GM23338 (cell line): ENCODE results near the gene IFITM10. TPM values are rescaled to one million over a fixed set of nuclear protein-coding genes. Genes with fewer than 3 reads are reported as not detected.

Experiments used
- ATAC-seq: fragments of 200-7000 bp; cut with Tn5 transposase; 3 replicates; pipeline ENCODE4 v1.9.1; 2020
- DNase-seq: peaks from one replicate; pipeline ENCODE4 v3.0.0-alpha.2; 2015; ENCODE audit warnings: low spot score
- H2AFZ ChIP-seq: fragments of 200-600 bp; sonication (generic); 2 replicates; pipeline ENCODE4 v1.8.0; 2016; ENCODE audit warnings: antibody characterized with exemption, mild to moderate bottlenecking, moderate library complexity
- H3F3A ChIP-seq: fragments of 200-600 bp; sonication (generic); replicated peaks from 2 replicates; pipeline ENCODE4 v1.8.0; 2017; ENCODE audit warnings: antibody characterized with exemption, mixed run types, low read depth
- H3K27ac ChIP-seq: fragments of 200-600 bp; sonication (generic); 2 replicates; pipeline ENCODE4 v1.6.1; 2016; ENCODE audit warnings: low read depth
- H3K27me3 ChIP-seq: fragments of 200-600 bp; sonication (generic); 2 replicates; pipeline ENCODE4 v1.8.0; 2016; ENCODE audit warnings: mild to moderate bottlenecking, mixed run types, moderate library complexity; ENCODE audit not compliant: insufficient read depth
- H3K36me3 ChIP-seq: fragments of 200-600 bp; sonication (generic); 2 replicates; pipeline ENCODE4 v1.8.0; 2016; ENCODE audit warnings: mild to moderate bottlenecking; ENCODE audit not compliant: insufficient read depth
- H3K4me1 ChIP-seq: fragments of 200-600 bp; sonication (generic); 2 replicates; pipeline ENCODE4 v1.8.0; 2016; ENCODE audit warnings: mild to moderate bottlenecking, moderate library complexity; ENCODE audit not compliant: insufficient read depth
- H3K4me2 ChIP-seq: fragments of 200-600 bp; sonication (generic); 2 replicates; pipeline ENCODE4 v1.7.1; 2017; ENCODE audit warnings: mixed run types
- H3K4me3 ChIP-seq: fragments of 200-600 bp; sonication (generic); 2 replicates; pipeline ENCODE4 v1.6.1; 2016; ENCODE audit warnings: mixed run types
- H3K79me2 ChIP-seq: fragments of 200-600 bp; sonication (generic); replicated peaks from 2 replicates; pipeline ENCODE4 v1.8.0; 2017; ENCODE audit warnings: mild to moderate bottlenecking; ENCODE audit not compliant: insufficient read depth
- H3K9me2 ChIP-seq: fragments of 200-600 bp; sonication (generic); 2 replicates; pipeline ENCODE4 v1.8.0; 2017; ENCODE audit not compliant: insufficient read depth
- H4K20me1 ChIP-seq: fragments of 200-600 bp; sonication (generic); replicated peaks from 2 replicates; pipeline ENCODE4 v1.8.0; 2017; ENCODE audit warnings: mild to moderate bottlenecking; ENCODE audit not compliant: insufficient read depth
- H3K27ac Mint-ChIP-seq: 2 replicates; pipeline ENCODE4 v1.8.0; 2020; ENCODE audit warnings: inconsistent platforms, mild to moderate bottlenecking, moderate library complexity, mixed read lengths
- H3K27me3 Mint-ChIP-seq: 3 replicates; pipeline ENCODE4 v1.8.0; 2022; ENCODE audit warnings: low read depth, mild to moderate bottlenecking, moderate library complexity, mixed read lengths, inconsistent platforms; ENCODE audit not compliant: insufficient read depth, poor library complexity
- H3K36me3 Mint-ChIP-seq: 3 replicates; pipeline ENCODE4 v1.8.0; 2021; ENCODE audit warnings: low read depth, mild to moderate bottlenecking, inconsistent platforms, moderate library complexity, mixed read lengths
- H3K4me1 Mint-ChIP-seq: 3 replicates; pipeline ENCODE4 v1.8.0; 2020; ENCODE audit warnings: mild to moderate bottlenecking, inconsistent platforms, mixed read lengths
- H3K4me3 Mint-ChIP-seq: 3 replicates; pipeline ENCODE4 v1.8.0; 2021; ENCODE audit warnings: moderate library complexity, mild to moderate bottlenecking, inconsistent platforms, mixed read lengths
- H3K9me3 Mint-ChIP-seq: 3 replicates; pipeline ENCODE4 v1.8.0; 2020; ENCODE audit warnings: moderate library complexity, mild to moderate bottlenecking, inconsistent platforms, mixed read lengths
- CREB1 ChIP-seq: fragments of 250-450 bp; sonication (Bioruptor Pico); IDR thresholded peaks from 2 replicates; pipeline ENCODE4 v1.5.0; 2020; ENCODE audit warnings: low read depth, mild to moderate bottlenecking, moderate library complexity
- CTCF ChIP-seq, 2 experiments: fragments of 200-600 bp in 1 of 2; sonication (generic) in 1 of 2; conservative IDR thresholded peaks; 2 replicates each; pipeline versions ENCODE4 v1.5.1 to v1.6.1; 2016 to 2017; ENCODE audit warnings: antibody characterized with exemption in 2 of 2, low read depth in 2 of 2, mild to moderate bottlenecking in 2 of 2, moderate library complexity in 1 of 2
- ETS1 ChIP-seq: IDR thresholded peaks from 2 replicates; pipeline ENCODE4 v1.6.1; 2016; ENCODE audit warnings: antibody characterized with exemption
- EZH2 ChIP-seq: fragments of 200-600 bp; sonication (generic); IDR thresholded peaks from one replicate; pipeline ENCODE4 v1.8.0; 2017; ENCODE audit warnings: antibody characterized with exemption, mild to moderate bottlenecking, low read depth; ENCODE audit not compliant: unreplicated experiment
- EZH2phosphoT487 ChIP-seq: fragments of 200-600 bp; sonication (generic); IDR thresholded peaks from one replicate; pipeline ENCODE4 v1.8.1; 2018; ENCODE audit warnings: antibody characterized with exemption; ENCODE audit not compliant: unreplicated experiment
- JUNB ChIP-seq: IDR thresholded peaks from one replicate; pipeline ENCODE4 v1.6.1; 2016; ENCODE audit warnings: antibody characterized with exemption; ENCODE audit not compliant: unreplicated experiment
- NANOG ChIP-seq: IDR thresholded peaks from 2 replicates; pipeline ENCODE4 v1.6.1; 2016; ENCODE audit warnings: antibody characterized with exemption, borderline replicate concordance
- POLR2AphosphoS5 ChIP-seq: IDR thresholded peaks from 2 replicates; pipeline ENCODE4 v1.6.1; 2016; ENCODE audit warnings: antibody characterized with exemption, low read depth
- REST ChIP-seq: IDR thresholded peaks from one replicate; pipeline ENCODE4 v1.6.1; 2018; ENCODE audit warnings: antibody characterized with exemption; ENCODE audit not compliant: unreplicated experiment
- STAT1 ChIP-seq: IDR thresholded peaks from one replicate; pipeline ENCODE4 v1.6.1; 2016; ENCODE audit warnings: antibody characterized with exemption; ENCODE audit not compliant: unreplicated experiment
- ZNF114 ChIP-seq: fragments of 250-450 bp; sonication (Bioruptor Pico); IDR thresholded peaks from 2 replicates; pipeline ENCODE4 v1.5.0; 2020; ENCODE audit warnings: mild to moderate bottlenecking, moderate library complexity
- ZNF331 ChIP-seq: fragments of 250-450 bp; sonication (Bioruptor Pico); IDR thresholded peaks from 2 replicates; pipeline ENCODE4 v1.5.0; 2020; ENCODE audit warnings: low read depth, mild to moderate bottlenecking, moderate library complexity
- ZNF462 ChIP-seq: fragments of 250-450 bp; sonication (Bioruptor Pico); IDR thresholded peaks from 2 replicates; pipeline ENCODE4 v1.5.0; 2020; ENCODE audit warnings: mild to moderate bottlenecking, moderate library complexity
- polyA plus RNA-seq: library from polyadenylated mRNA; unstranded; fragments of >200 nt; fragmentation: Nextera tagmentation; extraction: Ambion mirVana; gene quantifications from 2 replicates; pipeline ENCODE4 v1.2.1, GENCODE V29; 2016
- total RNA-seq: library from RNA; depleted of rRNA; stranded (reverse); fragments of >200 nt; shearing (Covaris generic); gene quantifications from 2 replicates; pipeline ENCODE4 v1.2.3, GENCODE V29; 2014

IFITM10 gene
- total and polyA plus RNA-seq, 2 experiments from 2014 or later, result 0.06 TPM; not detected in 1

GRCh38 chr11:1750840-1751530, 590 bp upstream of the IFITM10 start:
- H3K4me3 Mint-ChIP-seq, result no peak overlapping the region
- Histone ChIP-seq H3K27ac (no peak overlapping the region), H3K4me3 (no peak overlapping the region), H2AFZ (no peak overlapping the region), H3K79me2 (no peaks in the 10 kb centered on the region), H3F3A (peaks cover 3% of the 10 kb centered on the region; the same call in 1 of the 2 replicates), H3K4me2 (no peak overlapping the region), H4K20me1 (no peaks in the 10 kb centered on the region), H3K27me3 (peaks cover 36% of the 10 kb centered on the region), H3K36me3 (no peaks in the 10 kb centered on the region), H3K9me2 (no peaks in the 10 kb centered on the region), H3K4me1 (no peaks in the 10 kb centered on the region; the same call in 1 of the 2 replicates)
- TF ChIP-seq REST, result no peak
- no peak for TF ChIP-seq ETS1
- no peak for TF ChIP-seq CREB1 (CRISPR knock-in tag)
- TF ChIP-seq NANOG, result no peak
- no peak for TF ChIP-seq ZNF114 (CRISPR knock-in tag)
- no peak for TF ChIP-seq EZH2phosphoT487
- no peak for TF ChIP-seq ZNF331 (CRISPR knock-in tag)
- TF ChIP-seq CTCF (conservative IDR thresholded peaks at IDR 0.05; ENCODE audit: low read depth in 2 of 2), result no peak
- no peak for TF ChIP-seq STAT1
- TF ChIP-seq JUNB, result no peak
- TF ChIP-seq POLR2AphosphoS5, result no peak
- no peak for TF ChIP-seq EZH2
- TF ChIP-seq ZNF462 (CRISPR knock-in tag), result no peak
- ATAC-seq (peak; percentile 2; the same call in 2 of the 3 replicates), DNase-seq (no peak)
- no peak overlapping the region for H3K27ac Mint-ChIP-seq
- H3K4me1 Mint-ChIP-seq, result peaks cover 16% of the 10 kb centered on the region; the same call in 2 of the 3 replicates
- peaks cover 3% of the 10 kb centered on the region; the same call in 2 of the 3 replicates for H3K9me3 Mint-ChIP-seq
- peaks cover 14% of the 10 kb centered on the region for H3K36me3 Mint-ChIP-seq
- H3K27me3 Mint-ChIP-seq, result peaks cover 40% of the 10 kb centered on the region
